ENCODE measurements around the gene PHF20.

The PHF20 gene

DNA sequence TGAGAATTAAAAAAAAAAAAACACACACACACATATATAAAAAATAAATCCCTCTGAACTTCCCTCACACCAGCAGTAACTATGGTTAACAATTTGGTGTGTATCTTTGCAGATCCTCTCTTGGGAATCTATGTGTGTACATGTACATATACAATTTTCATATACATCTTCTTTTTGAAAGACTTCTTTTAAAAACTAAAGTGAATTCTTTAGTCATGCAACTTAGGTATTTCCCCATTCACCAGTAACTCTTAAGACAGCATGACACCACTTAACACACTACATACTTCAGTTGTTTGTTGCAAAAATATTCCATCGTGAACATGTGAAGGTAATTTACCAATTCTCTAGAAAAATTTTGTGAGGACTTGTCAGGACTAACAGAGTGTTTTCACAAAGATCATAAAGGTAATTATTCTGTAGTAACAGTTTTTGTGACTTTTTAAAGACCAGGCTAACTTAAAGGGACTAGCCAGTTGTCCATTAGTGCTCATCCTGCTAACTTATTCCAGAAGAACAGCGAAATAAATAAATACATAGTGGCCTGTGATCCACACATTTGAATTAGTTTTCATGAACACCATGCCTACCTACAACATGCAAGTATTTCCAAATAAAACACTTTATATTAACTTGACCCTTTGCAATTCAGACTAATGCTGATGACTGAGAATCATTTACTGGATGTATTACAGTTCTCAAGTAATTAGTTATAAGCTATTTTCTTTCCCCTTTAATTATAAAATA, 41.8 kb upstream of the PHF20 start:
- DNase-seq = no peak
- peaks cover 4% of the 10 kb centered on the region for H3K4me1 Mint-ChIP-seq
- TF ChIP-seq, protein P1, sequence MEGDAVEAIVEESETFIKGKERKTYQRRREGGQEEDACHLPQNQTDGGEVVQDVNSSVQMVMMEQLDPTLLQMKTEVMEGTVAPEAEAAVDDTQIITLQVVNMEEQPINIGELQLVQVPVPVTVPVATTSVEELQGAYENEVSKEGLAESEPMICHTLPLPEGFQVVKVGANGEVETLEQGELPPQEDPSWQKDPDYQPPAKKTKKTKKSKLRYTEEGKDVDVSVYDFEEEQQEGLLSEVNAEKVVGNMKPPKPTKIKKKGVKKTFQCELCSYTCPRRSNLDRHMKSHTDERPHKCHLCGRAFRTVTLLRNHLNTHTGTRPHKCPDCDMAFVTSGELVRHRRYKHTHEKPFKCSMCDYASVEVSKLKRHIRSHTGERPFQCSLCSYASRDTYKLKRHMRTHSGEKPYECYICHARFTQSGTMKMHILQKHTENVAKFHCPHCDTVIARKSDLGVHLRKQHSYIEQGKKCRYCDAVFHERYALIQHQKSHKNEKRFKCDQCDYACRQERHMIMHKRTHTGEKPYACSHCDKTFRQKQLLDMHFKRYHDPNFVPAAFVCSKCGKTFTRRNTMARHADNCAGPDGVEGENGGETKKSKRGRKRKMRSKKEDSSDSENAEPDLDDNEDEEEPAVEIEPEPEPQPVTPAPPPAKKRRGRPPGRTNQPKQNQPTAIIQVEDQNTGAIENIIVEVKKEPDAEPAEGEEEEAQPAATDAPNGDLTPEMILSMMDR (IDR thresholded peaks at IDR 0.05) = no peak
- no peaks in the 10 kb centered on the region for H3K9me3 Mint-ChIP-seq
- H3K27me3 Mint-ChIP-seq (ENCODE audit: low read depth, poor library complexity) = no peaks in the 10 kb centered on the region
- no peak overlapping the region for H3K4me3 Mint-ChIP-seq
- no peak overlapping the region for H3K27ac Mint-ChIP-seq
- peaks cover 74% of the 10 kb centered on the region for H3K36me3 Mint-ChIP-seq (ENCODE audit: low read depth)

DNA sequence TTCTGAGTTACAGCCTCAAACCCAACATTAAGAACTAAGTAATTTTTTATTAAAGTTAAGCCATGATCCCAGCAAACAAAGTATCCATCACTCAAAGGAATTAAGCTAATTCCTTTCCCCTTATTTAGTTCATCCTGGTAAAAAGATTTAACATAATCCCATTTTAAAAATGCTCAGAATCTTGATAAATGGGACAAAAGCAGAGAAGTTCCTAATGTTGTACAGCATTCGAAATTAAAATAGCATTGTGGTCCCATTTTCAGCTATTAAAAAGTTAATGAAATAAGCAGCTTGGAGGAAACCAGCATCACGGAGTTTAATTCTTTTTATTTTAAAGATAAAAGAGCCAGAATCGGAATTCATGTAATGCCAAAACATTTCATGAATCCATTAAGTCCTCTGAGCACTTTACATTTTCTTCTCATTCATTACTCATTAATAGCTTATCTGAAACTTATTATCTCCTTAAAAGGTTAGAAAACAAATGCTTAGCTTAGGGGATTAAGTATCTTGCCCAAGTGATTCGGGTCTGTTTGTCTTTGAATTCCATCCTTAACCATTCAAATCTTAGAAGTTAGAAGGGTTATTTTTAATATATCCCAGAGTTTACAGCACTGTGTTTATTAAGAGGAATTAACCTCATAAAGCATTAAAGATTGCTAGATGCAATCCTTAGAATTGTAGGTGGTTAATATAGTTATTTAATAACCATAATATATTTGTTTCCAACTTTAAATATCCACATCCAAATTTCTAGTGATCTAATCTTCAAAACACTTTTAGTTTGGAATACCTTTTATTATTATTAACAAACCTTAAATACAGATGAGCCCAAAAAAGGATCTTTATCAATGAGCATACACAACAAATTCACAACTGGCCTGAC, 41.0 kb upstream of the PHF20 start:
- TF ChIP-seq, protein P1 (IDR thresholded peaks at IDR 0.05) = no peak
- no peak for DNase-seq
- Mint-ChIP-seq H3K4me3 (no peak overlapping the region), H3K36me3 (ENCODE audit: low read depth) (peaks cover 71% of the 10 kb centered on the region), H3K4me1 (peaks cover 7% of the 10 kb centered on the region), H3K27me3 (ENCODE audit: low read depth, poor library complexity) (no peaks in the 10 kb centered on the region), H3K9me3 (no peaks in the 10 kb centered on the region), H3K27ac (no peak overlapping the region)

DNA sequence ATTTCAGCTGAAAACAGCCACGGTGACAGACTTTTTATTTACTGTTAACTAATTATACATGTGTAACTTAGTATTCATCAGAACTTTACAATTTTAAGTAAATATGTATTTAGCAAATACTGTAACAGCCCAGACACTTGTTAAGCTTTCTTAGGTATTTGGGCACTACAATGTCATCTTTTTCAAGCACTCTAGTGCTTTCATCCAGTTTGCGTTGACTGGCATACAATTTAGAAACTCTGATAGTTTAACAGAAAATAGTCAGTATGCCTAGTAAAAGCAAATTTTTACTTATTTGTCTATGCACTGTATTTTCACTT, 40.4 kb upstream of the PHF20 start:
- TF ChIP-seq, protein P1 (IDR thresholded peaks at IDR 0.05) = no peak

DNA sequence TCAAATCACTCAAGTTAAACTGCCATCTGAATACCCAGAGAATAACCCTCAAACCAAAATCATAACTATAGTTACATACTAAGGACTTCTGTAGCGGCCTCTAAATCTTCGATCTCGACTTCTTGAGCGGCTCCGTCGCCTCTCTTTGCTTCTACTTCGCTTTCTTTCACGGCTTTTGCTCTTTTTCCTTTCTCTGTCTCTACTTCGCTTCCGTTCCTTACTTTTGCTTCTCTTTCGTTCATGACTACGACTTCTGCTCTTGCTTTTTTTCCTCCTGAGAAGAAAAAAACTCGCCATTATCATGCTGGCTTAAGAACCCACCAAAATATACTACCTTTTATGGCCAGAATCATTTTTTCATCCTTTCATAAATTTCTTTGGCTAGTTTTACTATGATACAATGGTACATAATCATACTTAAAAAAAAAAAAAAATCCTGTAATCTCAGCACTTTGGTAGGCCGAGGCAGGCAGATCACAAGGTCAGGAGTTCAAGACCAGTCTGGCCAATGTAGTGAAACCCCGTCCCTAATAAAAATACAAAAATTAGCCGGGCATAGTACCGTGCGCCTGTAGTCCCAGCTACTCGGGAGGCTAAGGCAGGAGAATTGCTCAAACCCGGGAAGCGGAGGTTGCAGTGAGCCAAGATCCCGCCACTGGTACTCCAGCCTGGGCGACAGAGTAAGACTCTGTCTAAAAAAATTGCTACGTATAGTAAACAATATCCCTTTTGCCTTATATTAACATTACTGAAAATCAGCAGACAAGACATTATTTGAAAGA, 39.8 kb upstream of the PHF20 start:
- TF ChIP-seq, protein P1 (IDR thresholded peaks at IDR 0.05) = no peak
- DNase-seq = no peak
- Mint-ChIP-seq H3K36me3 (ENCODE audit: low read depth) (peaks cover 66% of the 10 kb centered on the region), H3K27me3 (ENCODE audit: low read depth, poor library complexity) (no peaks in the 10 kb centered on the region), H3K4me3 (no peak overlapping the region), H3K9me3 (no peaks in the 10 kb centered on the region), H3K4me1 (peaks cover 11% of the 10 kb centered on the region), H3K27ac (peak overlapping the region; percentile 1)

More for the DNA sequence above, 40.4 kb upstream of the PHF20 start:
- Mint-ChIP-seq H3K27me3 (ENCODE audit: low read depth, poor library complexity) (no peaks in the 10 kb centered on the region), H3K36me3 (ENCODE audit: low read depth) (peaks cover 71% of the 10 kb centered on the region), H3K4me1 (peaks cover 11% of the 10 kb centered on the region), H3K4me3 (no peak overlapping the region), H3K9me3 (no peaks in the 10 kb centered on the region), H3K27ac (no peak overlapping the region)
- DNase-seq = no peak

DNA sequence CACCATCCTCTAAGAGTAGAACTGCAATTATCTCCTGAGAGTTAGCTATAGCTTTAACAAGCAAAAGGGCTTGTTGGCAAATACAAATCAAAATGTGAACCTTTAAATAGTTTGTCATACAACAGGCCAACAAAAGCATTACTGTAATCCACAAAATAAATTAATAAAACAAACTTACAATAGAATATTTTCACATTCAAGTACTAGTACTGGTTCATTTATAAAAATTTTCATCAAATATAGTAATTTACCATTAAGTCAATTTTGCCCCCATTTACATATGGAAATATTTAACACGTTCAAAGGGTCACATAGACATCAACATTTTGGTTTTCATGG, 39.2 kb upstream of the PHF20 start:
- Mint-ChIP-seq H3K36me3 (ENCODE audit: low read depth) (peaks cover 67% of the 10 kb centered on the region), H3K27ac (no peak overlapping the region), H3K27me3 (ENCODE audit: low read depth, poor library complexity) (no peaks in the 10 kb centered on the region), H3K4me3 (no peak overlapping the region), H3K4me1 (peaks cover 11% of the 10 kb centered on the region), H3K9me3 (no peaks in the 10 kb centered on the region)
- no peak for DNase-seq
- TF ChIP-seq, protein P1 (IDR thresholded peaks at IDR 0.05) = no peak

All from nephron progenitor cell (in vitro differentiated cells).